HTR-8/SVneo (cell line): Measurements from ENCODE around the gene CILP2.

ENCODE experiments used
- DNase-seq: peaks from one replicate; pipeline ENCODE4 v3.0.0; 2011; ENCODE audit warnings: low spot score, mixed read lengths; ENCODE audit not compliant: insufficient read length
- FAIRE-seq: peaks from 2 replicates; lab custom pipeline; 2011; peaks lifted over from hg19 to GRCh38; lab: Jason Lieb, UNC

The CILP2 gene

GRCh38 chr19:19591133-19591825 lies 53.2 kb downstream of the CILP2 start:
- FAIRE-seq (peak; percentile 55), DNase-seq (peak; percentile 94)

GRCh38 chr19:19592690-19593089 lies 54.6 kb downstream of the CILP2 start:
- DNase-seq = no peak
- FAIRE-seq = no peak

GRCh38 chr19:19594381-19594780 lies 56.3 kb downstream of the CILP2 start:
- FAIRE-seq = no peak
- DNase-seq = no peak

- no peak for FAIRE-seq
- no peak for DNase-seq
Measured at GRCh38 chr19:19595171-19595701, 57.2 kb downstream of the CILP2 start.
